GM12801 (cell line): ENCODE data around the gene KRT86.

Experiments used
- TF ChIP-seq, protein P1 (sequence below): IDR thresholded peaks from one replicate; pipeline ENCODE4 v1.5.1; 2011; ENCODE audit warnings: control low read depth; ENCODE audit not compliant: insufficient read length; ENCODE audit errors: extremely low read depth

The KRT86 gene

GRCh38 chr12:52230364-52231281, 43.8 kb upstream of the KRT86 start:
- TF ChIP-seq, protein P1, sequence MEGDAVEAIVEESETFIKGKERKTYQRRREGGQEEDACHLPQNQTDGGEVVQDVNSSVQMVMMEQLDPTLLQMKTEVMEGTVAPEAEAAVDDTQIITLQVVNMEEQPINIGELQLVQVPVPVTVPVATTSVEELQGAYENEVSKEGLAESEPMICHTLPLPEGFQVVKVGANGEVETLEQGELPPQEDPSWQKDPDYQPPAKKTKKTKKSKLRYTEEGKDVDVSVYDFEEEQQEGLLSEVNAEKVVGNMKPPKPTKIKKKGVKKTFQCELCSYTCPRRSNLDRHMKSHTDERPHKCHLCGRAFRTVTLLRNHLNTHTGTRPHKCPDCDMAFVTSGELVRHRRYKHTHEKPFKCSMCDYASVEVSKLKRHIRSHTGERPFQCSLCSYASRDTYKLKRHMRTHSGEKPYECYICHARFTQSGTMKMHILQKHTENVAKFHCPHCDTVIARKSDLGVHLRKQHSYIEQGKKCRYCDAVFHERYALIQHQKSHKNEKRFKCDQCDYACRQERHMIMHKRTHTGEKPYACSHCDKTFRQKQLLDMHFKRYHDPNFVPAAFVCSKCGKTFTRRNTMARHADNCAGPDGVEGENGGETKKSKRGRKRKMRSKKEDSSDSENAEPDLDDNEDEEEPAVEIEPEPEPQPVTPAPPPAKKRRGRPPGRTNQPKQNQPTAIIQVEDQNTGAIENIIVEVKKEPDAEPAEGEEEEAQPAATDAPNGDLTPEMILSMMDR, result no peak

GRCh38 chr12:52231305-52232202, 42.9 kb upstream of the KRT86 start:
- TF ChIP-seq, protein P1, result no peak

- TF ChIP-seq, protein P1, result no peak
Observed at GRCh38 chr12:52232203-52232673, 42.2 kb upstream of the KRT86 start.

- TF ChIP-seq, protein P1, result no peak
Observed at GRCh38 chr12:52232674-52233461, 41.6 kb upstream of the KRT86 start, which contains the start of gene KRT7. TSS of gene KRT7 (plus strand) at chr12:52233243. CDS start at chr12:52233297, 54 bp downstream.

- TF ChIP-seq, protein P1, result no peak
Observed at GRCh38 chr12:52233462-52234207, 40.8 kb upstream of the KRT86 start.

- TF ChIP-seq, protein P1, result no peak
Observed at GRCh38 chr12:52234223-52234810, 40.1 kb upstream of the KRT86 start.
